NCI-H460 (cell line): Measurements from ENCODE around the gene IGHMBP2. TPM values are rescaled to one million over a fixed set of nuclear protein-coding genes. Genes with fewer than 3 reads are reported as not detected.
"Not testable (repeated sequence)": the region's sequence is repeated elsewhere in the genome, so short reads cannot be mapped to it uniquely, and the experiment has no call there.

Experiments used
- DNase-seq: peaks from one replicate; pipeline ENCODE4 v3.0.0-alpha.2; 2016; ENCODE audit warnings: low read depth; ENCODE audit errors: extremely low read depth
- polyA plus RNA-seq: library from polyadenylated mRNA; depleted of rRNA; stranded (reverse); fragments of >200 nt; gene quantifications from 2 replicates; pipeline ENCODE4 v1.2.3, GENCODE V29; 2014; cell fraction: nucleus; rRNA removed
- total RNA-seq: library from RNA; depleted of rRNA; stranded (reverse); fragments of >200 nt; shearing (Covaris generic); gene quantifications from 2 replicates; pipeline ENCODE4 v1.2.3, GENCODE V29; 2014; rRNA removed

IGHMBP2 gene
- total RNA-seq = 7.0 and 8.3 TPM in 2 replicates
- polyA plus RNA-seq = 16.0 and 33.3 TPM in 2 replicates

DNA sequence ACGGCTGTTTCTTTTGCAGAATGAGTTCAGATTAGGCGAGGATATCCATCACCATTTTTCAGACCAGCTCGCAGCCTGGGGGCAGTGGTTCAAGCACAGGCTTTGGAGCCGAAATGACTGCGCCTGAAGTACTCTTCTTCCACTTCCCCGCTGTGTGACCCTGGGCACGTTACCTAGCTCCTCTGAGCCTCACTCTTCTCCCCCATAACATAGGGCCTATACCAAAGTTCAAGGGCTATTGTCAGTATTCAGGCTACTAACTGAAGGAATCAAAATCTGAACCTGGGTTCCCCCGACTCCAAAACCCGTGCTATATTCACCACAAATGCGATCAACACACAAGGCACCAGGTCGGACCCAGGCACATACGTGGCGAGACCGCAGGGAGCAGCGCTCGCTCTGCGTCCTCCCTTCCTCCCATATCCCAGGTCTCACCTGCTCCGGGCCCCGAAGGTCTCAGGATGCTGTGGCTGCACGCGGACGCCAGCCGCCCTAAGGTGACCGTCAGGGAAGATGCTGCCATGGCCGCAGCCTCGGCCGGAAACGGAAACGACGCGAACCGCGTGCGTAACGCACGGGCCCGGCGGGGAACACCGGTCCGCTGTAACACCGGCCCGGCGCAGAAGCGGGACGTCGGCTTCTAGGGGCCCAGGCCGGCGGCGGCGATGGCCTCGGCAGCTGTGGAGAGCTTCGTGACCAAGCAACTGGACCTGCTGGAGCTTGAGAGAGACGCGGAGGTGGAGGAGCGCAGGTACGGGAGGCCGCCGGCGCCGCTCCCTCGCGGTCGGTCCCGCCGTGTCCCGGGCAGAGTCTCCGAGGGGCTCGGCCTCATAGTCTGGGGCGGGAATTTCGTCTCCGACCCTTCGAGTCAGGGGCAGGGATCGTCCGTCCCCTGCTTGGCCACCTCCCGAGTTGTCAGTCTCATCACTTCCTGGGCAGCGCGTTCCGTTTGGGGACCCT, at the start of gene IGHMBP2, which contains the start of gene MRPL21:
TSS of gene IGHMBP2 (plus strand) at position 604 of the 960 bp plus-strand sequence. CDS start at position 666, 62 bp downstream.
TSS of gene MRPL21 (minus strand) at position 545 of the 960 bp plus-strand sequence. CDS start at position 523, 22 bp downstream.
- peak; percentile 62 for DNase-seq

DNA sequence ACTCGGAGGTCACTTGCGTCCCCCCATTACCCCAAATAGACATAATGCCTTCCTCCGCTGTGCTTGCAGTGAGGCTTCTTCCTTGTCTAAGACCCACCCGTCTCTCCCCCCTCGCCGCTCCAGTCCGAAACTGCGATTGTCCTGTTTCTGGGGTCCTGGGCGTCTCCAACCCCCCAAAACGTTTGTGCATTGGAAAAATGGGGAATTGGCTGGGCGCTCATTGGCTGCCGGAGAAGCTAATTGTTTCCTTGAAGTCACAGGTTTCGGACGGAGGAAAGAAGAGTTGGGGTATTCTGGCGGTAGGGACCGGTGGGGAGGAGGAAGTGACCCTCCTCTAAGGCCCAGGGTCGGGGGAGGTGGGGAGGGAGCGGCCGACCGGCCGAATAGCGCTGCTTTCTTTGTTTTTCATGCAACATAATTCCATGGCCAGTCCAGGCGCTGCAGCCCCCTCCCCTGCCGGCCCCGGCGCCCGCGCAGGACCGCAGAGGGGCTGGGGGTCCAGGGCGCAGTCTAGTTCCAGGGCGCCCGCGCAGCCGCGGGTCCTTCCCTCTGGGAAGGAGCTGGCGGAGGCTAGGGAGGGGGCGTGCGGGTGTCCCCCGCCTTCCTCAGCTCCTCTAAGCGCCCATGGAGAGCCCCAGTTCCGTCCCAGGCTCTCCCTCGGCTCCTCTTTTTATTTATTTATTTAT, 49.3 kb upstream of the IGHMBP2 start:
- DNase-seq = no peak

DNA sequence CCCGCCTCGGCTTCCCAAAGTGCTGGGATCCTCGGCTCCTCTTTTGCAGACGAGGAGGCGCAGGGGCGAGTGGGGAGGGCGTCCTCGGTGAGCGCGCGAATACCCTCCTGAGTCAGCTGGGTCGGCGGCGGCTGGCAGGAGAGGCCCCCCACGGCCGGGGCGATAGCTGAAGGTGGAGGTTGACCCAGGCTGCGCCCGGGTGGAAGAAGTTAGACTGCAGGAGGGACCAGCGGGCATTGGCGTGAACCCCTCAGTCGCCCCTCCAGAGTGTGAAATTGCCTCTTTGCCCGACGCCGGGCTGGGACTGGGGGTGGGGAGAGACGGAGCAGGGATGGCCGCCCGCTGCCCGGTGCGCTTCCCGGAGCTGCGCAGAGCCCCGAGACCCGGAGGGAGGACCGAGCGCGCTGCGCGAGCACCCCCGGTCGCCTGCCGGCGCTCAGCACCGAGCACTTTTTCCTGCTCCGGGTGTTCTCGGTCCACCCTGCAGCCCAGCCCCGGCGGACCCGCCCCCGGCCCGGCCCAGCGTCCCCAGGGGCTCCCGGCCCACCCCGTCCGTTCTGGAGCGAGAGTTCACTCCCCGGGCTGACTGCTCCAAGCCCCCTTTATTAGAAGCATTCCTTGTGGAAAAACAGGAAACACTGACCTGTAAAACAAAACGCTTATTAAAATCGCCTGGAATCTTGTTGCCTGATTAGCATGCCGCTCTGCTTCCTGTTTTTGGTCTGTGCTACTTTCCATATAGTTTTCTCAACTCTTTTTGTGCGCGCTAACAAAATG, 48.3 kb upstream of the IGHMBP2 start:
- DNase-seq = no peak

DNA sequence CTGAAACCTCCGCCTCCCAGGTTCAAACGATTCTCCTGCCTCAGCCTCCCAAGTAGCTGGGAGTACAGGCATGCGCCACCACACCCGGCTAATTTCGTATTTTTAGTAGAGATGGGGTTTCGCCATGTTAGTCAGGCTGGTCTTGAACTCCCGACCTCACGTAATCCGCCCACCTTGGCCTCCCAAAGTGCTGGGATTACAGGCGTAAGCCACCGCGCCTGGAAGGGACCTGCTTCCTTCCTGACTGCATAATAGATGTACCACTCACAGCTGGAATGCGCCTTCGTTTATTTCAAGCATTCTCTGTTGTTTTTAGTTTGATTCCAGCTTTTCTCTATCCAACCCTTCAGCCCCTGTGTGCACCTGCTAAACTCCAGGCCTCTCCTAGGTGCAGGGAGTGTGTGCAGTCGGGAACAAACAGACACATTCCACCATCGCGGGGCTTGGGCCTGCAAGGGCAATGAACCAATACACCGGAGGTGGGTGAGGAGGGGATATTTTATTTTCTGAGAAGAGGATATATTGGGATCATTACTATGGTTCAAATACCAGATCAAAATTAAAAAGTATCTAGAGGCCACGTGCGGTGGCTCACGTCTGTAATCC, 47.2 kb upstream of the IGHMBP2 start:
- DNase-seq = not testable (repeated sequence)

DNA sequence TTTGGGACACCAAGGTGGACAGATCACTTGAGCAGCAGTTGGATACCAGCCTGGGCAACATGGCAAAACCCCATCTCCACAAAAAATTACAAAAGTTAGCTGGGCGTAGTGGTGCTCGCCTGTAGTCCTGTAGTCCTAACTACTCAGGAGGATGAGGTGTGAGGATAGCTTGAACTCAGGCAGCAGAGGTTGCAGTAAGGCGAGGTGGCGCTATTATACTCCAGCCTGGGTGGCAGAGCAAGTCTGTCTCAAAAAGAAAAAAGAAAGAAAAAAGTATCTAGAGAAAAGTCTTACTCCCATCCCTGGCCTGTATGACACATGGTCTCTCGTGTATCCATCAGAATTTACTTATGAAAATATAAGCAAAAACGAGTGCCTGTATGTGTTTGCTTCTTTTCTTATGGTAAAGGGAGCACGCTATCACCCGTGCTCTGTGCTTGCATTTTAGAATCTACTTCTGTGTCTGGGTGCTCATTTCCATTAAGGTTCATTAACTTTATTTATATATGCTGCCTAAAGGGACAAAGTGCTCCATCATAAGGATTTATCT, 46.6 kb upstream of the IGHMBP2 start:
- DNase-seq = no peak

DNA sequence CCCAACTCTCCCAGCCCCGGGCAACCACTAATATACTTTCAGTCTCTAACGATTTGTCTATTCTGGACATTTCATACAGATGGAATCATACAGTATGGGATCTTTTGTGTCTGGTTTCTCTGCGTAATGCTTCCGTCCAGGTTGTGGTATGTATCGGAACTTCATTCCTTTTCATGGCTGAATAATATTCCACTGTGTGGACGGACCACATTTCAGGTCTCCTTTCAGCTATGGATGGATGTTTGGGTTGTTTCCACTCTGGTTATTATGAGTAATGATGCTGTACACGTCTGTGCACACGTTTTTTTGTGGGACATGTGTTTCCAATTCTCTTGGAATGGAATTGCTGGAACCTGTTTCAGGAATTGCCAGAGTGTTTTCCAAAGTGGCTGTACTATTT, 44.6 kb upstream of the IGHMBP2 start:
- DNase-seq = no peak

DNA sequence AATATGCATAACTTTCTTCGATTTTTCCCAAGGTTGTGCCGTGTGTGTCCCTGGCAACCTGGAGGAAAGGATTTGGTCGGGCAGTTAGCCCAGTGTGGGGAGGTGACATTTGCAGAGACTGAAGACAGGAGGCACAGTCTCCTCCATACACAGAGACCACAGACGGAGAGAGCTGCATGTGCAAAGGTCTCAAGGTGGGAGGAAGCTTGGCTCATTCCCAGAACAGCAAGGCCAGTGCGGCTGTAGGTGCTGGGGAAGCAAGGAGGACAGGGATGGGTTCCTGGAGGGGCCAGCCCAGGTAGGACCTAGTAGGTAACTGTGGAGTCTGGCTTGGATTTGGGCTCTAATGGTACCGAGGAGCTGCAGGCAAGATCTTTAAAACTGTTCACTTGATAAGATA, 41.3 kb upstream of the IGHMBP2 start:
- no peak for DNase-seq

DNA sequence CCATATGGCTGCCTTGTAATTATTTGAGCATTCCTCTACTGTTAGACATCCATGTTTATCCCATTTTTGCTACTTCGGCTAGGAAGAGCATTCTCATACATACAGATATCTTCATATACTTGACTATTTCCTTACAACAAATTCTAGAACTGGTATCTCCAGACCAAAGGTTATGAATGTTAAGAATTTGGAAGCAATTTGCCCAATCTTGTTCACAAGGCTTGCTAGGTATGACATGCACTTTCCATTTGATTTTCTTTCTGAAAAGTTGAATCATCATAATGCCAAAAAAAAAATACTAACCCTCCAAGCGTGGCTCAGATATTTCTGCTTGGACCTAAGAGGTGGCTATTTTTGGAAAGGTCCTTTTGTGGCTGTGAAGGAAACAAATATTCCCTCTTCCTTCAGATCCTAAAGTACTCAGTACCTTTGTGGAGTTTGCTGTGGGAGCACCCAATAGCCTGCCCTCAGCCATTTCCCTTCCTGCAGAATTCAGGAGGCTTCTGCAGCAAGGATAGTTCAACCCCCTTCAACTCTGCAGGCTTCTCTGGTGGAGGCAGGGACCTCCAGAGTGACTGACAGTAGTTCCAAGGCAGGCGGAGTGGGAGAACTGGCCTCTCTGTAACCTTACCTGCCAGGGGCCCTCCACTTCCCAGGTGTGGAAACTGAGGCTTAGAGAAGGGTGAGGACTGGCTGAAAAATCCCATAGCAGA, 40.0 kb upstream of the IGHMBP2 start:
- no peak for DNase-seq

DNA sequence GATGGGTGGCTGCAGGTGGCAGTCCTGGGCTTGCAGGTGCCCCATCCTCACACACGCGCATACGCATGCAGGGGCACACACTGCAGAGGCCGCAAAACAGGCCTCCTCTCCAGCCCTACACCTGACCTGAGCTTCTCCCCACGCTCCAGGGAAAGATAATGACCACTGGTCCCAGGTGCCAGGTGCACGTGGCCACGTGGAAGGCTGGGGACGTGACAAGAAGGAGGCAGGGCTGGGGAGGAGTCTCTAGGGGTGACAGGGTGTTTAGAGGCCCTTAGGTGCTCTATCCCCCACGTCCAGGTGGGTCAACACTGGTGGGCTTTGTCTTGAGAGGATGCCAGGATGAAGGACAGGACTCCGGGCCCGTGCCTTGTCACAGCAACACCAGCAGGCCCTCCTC, 38.5 kb upstream of the IGHMBP2 start:
- DNase-seq = no peak

DNA sequence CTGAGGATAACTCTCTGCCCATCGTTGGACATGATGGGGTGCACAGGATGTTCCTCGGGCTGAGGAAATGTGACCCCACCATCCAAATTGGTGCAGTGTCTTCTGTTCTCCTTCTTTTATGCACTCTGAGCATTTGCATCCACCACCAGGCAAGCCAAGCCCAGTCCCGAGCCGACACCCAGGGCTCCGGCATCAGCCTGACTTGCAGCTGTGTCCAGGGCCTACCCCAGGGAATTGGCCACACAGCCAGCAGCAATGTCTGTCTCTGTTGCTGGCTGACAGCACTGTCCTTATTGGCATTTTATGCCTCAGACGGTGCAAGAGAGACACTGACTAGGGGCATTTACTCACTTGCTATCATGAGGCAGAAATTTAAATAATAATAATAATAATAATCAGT, 36.6 kb upstream of the IGHMBP2 start:
- DNase-seq = no peak

DNA sequence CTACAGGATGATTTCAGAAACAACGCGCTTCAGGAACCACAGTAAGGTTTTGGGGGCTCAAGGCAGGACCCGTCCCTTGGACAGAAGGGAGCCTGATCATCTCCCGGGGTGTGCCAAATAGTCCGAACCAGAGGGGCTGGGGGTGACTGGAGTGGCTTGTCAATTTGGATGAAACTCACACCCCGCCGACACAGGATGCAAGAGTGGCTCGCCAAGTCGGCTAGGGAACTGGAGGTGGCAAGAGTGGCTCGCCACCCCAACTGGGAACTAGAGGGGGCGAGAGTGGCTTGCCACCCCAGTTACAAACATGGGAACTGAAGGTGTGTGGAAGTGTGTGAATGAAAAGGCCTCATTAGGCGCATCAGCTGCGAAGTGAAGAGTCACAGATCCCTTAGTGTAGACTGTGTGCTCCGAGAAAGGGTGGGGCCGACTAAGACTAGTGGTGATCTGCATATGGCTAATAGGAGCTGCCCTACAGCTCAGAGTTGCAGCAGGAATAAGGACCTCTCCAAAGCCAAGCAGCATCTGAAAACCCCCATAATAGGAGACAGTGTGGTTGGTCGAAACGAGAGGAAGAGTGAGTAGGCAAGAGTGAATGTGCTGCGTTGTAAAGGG, 35.4 kb upstream of the IGHMBP2 start:
- DNase-seq = no peak

DNA sequence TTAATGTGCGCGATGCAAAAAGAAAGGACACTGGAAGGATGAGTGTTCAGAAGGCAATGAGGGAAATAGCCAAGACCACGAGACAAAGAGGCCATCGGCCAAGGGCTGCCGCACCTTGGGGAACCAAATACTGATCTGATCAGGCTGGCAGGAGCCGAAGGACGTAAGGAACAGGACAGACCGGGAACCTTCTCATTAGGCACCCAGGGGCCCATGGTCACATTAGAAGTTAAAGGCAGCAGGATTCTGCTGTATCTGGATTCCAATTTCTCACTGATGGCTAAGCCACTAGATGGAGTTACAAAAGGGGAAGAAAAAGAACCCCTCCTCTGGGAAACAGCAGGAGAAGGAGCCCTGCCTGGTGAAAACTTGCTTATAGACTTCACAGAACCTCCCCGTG, 33.2 kb upstream of the IGHMBP2 start:
- no peak for DNase-seq

DNA sequence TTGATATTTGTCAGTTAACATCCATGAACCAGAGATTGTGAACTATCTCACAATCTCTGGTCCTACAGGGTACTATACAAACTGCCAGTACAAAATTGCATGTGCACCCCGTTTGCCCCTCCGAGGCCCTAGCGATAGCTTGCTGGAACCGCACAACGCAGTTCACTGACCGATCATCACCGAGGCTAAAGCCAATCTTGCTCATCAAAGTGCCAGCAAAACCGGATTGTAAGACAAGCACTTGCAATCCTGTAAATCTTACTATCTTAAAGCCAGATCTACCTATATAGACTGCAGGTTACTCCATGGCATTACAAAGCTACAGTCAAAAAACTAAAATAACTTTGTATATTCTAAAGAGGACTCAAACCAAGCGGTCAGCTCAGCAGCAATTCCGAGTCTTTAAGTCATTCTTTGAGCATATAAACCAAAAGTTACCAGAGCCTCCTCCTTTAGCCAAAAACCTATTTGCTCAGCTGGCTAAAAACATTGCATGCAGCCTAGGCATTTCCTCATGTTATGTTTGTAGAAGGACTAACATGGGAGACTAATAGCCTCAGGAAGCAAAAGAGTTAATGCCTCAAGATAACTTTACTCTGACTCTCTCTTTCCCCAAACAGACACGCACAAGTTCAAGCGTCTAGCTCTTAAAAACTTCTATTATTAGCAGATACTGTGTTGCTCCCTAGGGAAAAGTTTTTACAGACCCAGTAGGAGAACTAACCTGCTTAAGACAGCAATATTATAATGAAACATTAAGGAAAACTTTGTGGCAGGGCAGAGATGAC, 31.3 kb upstream of the IGHMBP2 start:
- no peak for DNase-seq

DNA sequence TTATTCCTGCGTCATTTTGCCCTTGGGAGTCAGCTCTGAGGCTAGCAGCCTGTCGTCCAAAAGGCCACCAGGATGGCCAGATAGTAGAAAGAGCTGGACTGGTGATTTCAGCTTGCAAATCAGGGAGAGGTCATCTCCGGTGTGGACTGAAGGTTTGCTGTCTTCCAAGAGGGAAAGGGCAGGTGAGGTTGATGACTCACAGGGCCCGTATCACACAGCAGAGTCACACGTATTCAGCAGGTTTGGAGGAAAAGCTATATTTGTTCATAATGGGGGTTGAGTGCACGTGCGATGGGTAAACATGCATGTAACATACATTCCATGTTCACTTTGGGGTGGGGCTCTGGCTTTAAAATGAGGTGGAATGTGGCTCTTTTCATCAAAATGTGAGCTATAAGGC, 25.7 kb upstream of the IGHMBP2 start:
- DNase-seq = no peak

DNA sequence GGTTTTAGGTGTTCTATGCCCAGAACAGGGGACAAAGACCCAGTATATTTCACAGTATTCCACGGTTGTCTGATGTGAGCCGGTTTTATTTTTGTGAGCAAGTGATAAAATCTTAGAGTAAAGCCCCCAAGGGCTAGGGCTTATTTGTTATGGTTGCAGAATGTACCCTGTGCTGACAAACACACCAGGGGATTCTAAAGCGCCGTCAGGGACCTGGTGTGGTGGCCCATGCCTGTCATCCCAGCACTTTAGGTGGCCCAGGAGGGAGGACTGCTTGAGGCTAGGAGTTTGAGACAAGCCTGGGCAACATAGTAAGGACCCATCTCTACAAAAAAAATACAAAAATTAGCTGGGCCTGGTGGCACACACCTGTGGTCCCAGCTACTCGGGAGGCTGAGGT, 22.8 kb upstream of the IGHMBP2 start:
- DNase-seq = no peak

DNA sequence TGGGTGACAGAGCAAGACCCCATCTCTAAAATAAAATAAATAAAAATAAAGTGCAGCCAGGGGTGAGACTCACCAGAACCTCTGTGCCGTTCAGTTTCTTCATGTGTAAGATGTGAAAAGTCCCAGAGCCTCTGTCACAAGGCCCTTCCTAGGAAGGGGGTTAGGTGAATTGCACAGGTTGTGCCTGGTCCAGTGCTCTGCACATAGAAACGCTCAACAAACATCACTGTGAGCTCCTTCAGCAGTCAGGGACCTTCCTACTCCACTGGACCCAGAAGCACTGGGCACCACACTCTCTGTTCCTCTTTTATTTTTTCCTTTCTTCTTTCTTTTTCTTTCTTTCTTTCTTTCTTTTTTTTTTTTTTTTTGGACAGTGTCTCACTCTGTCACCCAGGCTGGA, 22.4 kb upstream of the IGHMBP2 start:
- DNase-seq = no peak

DNA sequence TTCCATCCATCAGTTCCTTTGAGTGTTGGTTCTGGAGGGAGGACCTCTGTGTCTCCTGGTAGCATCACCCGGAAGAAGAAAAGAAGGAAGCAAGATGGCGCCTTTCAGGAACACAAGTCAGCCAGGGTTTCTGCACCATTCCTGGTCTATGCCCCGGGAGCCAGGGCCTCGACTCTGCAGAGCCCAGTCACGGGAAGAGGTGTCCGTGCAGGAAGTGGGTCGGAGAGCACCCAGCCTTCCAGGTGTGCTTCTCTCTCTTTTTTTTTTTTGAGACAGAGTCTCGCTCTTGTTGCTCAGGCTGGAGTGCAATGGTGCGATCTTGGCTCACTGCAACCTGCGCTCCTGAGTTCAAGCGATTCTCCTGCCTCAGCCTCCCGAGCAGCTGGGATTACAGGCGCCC, 21.3 kb upstream of the IGHMBP2 start:
- DNase-seq = no peak

DNA sequence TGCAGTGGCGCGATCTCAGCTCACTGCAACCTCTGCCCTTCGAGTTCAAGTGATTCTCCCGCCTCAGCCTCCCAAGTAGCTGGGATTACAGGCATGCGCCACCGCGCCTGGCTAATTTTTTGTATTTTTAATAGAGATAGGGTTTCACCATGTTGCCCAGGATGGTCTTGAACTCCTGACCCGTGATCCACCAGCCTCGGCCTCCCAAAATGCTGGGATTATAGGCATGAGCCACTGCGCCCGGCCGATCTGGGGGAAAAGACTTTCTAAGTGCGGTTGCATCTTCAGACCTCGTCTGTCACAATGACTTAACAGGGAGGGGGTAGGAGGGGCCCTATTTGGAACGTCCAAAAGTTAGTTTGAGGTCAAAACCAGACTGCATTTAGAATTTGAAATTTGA, 18.9 kb upstream of the IGHMBP2 start:
- DNase-seq = not testable (repeated sequence)
